GM18505 (cell line): Measurements from ENCODE around the gene CTDP1.
"Not testable (repeated sequence)": the region's sequence is repeated elsewhere in the genome, so short reads cannot be mapped to it uniquely, and the experiment has no call there.

Experiments
- ATAC-seq: cut with Tn5 transposase; IDR thresholded peaks from one replicate; pipeline ENCODE4 v1.9.1; 2021; ENCODE audit not compliant: unreplicated experiment
- POLR2A ChIP-seq: IDR thresholded peaks from 4 replicates; pipeline ENCODE4 v1.6.1; 2011; ENCODE audit warnings: borderline replicate concordance; ENCODE audit not compliant: insufficient read depth, insufficient read length; ENCODE audit errors: extremely low read depth

CTDP1 gene

GRCh38 chr18:79720359-79720733, 40.7 kb downstream of the CTDP1 start:
- no peak for TF ChIP-seq POLR2A
- no peak for ATAC-seq

GRCh38 chr18:79723036-79723435, 43.4 kb downstream of the CTDP1 start:
- no peak for TF ChIP-seq POLR2A
- ATAC-seq = no peak

- TF ChIP-seq POLR2A = no peak
- no peak for ATAC-seq
Observed at GRCh38 chr18:79723628-79724027, 44.0 kb downstream of the CTDP1 start.

GRCh38 chr18:79724299-79725080, 44.9 kb downstream of the CTDP1 start:
- ATAC-seq = no peak
- TF ChIP-seq POLR2A = no peak

- TF ChIP-seq POLR2A = no peak
- no peak for ATAC-seq
Observed at GRCh38 chr18:79725486-79725885, 45.9 kb downstream of the CTDP1 start.

- TF ChIP-seq POLR2A = no peak
- ATAC-seq = no peak
Observed at GRCh38 chr18:79726721-79727120, 47.1 kb downstream of the CTDP1 start.

- TF ChIP-seq POLR2A = no peak
- ATAC-seq = no peak
Observed at GRCh38 chr18:79727211-79727610, 47.6 kb downstream of the CTDP1 start.

GRCh38 chr18:79728931-79729586, 49.5 kb downstream of the CTDP1 start:
- no peak for TF ChIP-seq POLR2A
- ATAC-seq = no peak

GRCh38 chr18:79729611-79730010, 50.0 kb downstream of the CTDP1 start:
- TF ChIP-seq POLR2A = no peak

GRCh38 chr18:79730804-79731203, 51.2 kb downstream of the CTDP1 start:
- ATAC-seq = no peak
- TF ChIP-seq POLR2A = no peak

More at GRCh38 chr18:79729611-79730010, 50.0 kb downstream of the CTDP1 start:
- ATAC-seq = no peak

GRCh38 chr18:79731881-79732720, 52.5 kb downstream of the CTDP1 start:
- ATAC-seq = not testable (repeated sequence)

GRCh38 chr18:79732721-79733025, 53.1 kb downstream of the CTDP1 start:
- TF ChIP-seq POLR2A = no peak

GRCh38 chr18:79733135-79733701, 53.6 kb downstream of the CTDP1 start:
- no peak for TF ChIP-seq POLR2A
- no peak for ATAC-seq

More at GRCh38 chr18:79732721-79733025, 53.1 kb downstream of the CTDP1 start:
- ATAC-seq = no peak
